HepG2 (cell line): ENCODE measurements around the gene ATRX. TPM values are rescaled to one million over a fixed set of nuclear protein-coding genes. Genes with fewer than 3 reads are reported as not detected.

Source experiments
- ATAC-seq: fragments of 200-7000 bp; cut with Tn5 transposase; 3 replicates; pipeline ENCODE4 v1.9.1; 2020; ENCODE audit warnings: mild to moderate bottlenecking, moderate library complexity
- BruUV-seq: library from RNA; stranded (reverse); fragments of 400-500 nt; replicated peaks from 2 replicates; lab custom pipeline; 2021; lab: Mats Ljungman, UMichigan
- CTCF ChIA-PET: fragments of 300-600 bp; formaldehyde crosslinking; extraction: SDS; loops from one replicate; lab custom pipeline; 2021; ENCODE audit warnings: low total read pairs, inconsistent platforms, low intra/inter-chr PET ratio; lab: Yijun Ruan, JAX
- POLR2A ChIA-PET: fragments of 350-600 bp; sonication (Branson Sonifier 250); formaldehyde crosslinking; loops from one replicate; lab custom pipeline; 2020; ENCODE audit warnings: antibody characterized with exemption, inconsistent platforms; lab: Yijun Ruan, JAX
- DNase-seq: peaks from one replicate; pipeline ENCODE4 v3.0.0-alpha.2; 2015; ENCODE audit warnings: low spot score
- FAIRE-seq: peaks from 3 replicates; lab custom pipeline; 2011; peaks lifted over from hg19 to GRCh38; lab: Jason Lieb, UNC
- H2AFZ ChIP-seq: one replicate; pipeline ENCODE4 v1.6.1; 2011; ENCODE audit warnings: low read length, inconsistent platforms
- H3K27ac ChIP-seq: fragments of 300-600 bp; 3 replicates; pipeline ENCODE4 v1.8.0; 2011; ENCODE audit warnings: mixed run types, mild to moderate bottlenecking, mixed read lengths, low read length, inconsistent platforms; ENCODE audit not compliant: insufficient read depth; ENCODE audit errors: extremely low read length
- H3K27me3 ChIP-seq, 2 experiments: fragments of 200-600 bp in 1 of 2; 2 replicates in 1 of 2; 3 replicates in 1 of 2; pipeline versions ENCODE4 v1.6.0 to v1.8.0; 2011; ENCODE audit warnings: low read length in 2 of 2, mild to moderate bottlenecking in 2 of 2, moderate library complexity in 2 of 2, inconsistent platforms in 1 of 2; ENCODE audit not compliant: insufficient read depth in 2 of 2, control insufficient read depth in 1 of 2
- H3K36me3 ChIP-seq, 2 experiments: fragments of 200-600 bp in 1 of 2; replicated peaks in 1 of 2; 2 replicates in 1 of 2; 3 replicates in 1 of 2; pipeline versions ENCODE4 v1.5.1 to v1.8.0; 2011; ENCODE audit warnings: low read length in 2 of 2, inconsistent platforms in 1 of 2; ENCODE audit not compliant: insufficient read depth in 2 of 2, control insufficient read depth in 1 of 2
- H3K4me1 ChIP-seq: 2 replicates; pipeline ENCODE4 v1.5.1; 2012; ENCODE audit warnings: low read length, inconsistent platforms; ENCODE audit not compliant: insufficient read depth
- H3K4me2 ChIP-seq: 2 replicates; pipeline ENCODE4 v1.6.0; 2011; ENCODE audit warnings: low read depth, low read length, inconsistent platforms
- H3K4me3 ChIP-seq, 3 experiments: fragments of 200-600 bp in 1 of 3; sonication (generic), shearing (Covaris generic) in 1 of 3; replicated peaks in 1 of 3; 2 replicates each; pipeline ENCODE4 v1.5.1; 2011 to 2016; ENCODE audit warnings: low read length in 3 of 3, inconsistent platforms in 2 of 3, low read depth in 2 of 3, mild to moderate bottlenecking in 2 of 3, control low read depth in 1 of 3, mixed read lengths in 1 of 3; ENCODE audit not compliant: insufficient read depth in 1 of 3
- H3K79me2 ChIP-seq: one replicate; pipeline ENCODE4 v1.6.1; 2011; ENCODE audit warnings: low read length, inconsistent platforms; ENCODE audit not compliant: insufficient read depth
- H3K9ac ChIP-seq: 2 replicates; pipeline ENCODE4 v1.6.0; 2011; ENCODE audit warnings: mild to moderate bottlenecking, low read depth, low read length, inconsistent platforms; ENCODE audit not compliant: insufficient read depth
- H3K9me3 ChIP-seq: 2 replicates; pipeline ENCODE4 v1.5.1; 2012; ENCODE audit warnings: mild to moderate bottlenecking, low read length
- H4K20me1 ChIP-seq: 2 replicates; pipeline ENCODE4 v1.6.0; 2011; ENCODE audit warnings: inconsistent platforms, mild to moderate bottlenecking, low read length, moderate library complexity; ENCODE audit not compliant: insufficient read depth
- ATF7-NPFF ChIP-seq: sonication (generic); formaldehyde crosslinking; IDR thresholded peaks from 2 replicates; pipeline ENCODE4 v1.8.1; 2023; ENCODE audit warnings: mild to moderate bottlenecking, low read depth, missing genetic modification reagents, moderate library complexity
- GTF2F1 ChIP-seq: fragments of 150-350 bp; IDR thresholded peaks from 2 replicates; pipeline ENCODE4 v1.6.1; 2014; ENCODE audit warnings: low read length
- NRL ChIP-seq: sonication (generic); formaldehyde crosslinking; IDR thresholded peaks from 2 replicates; pipeline ENCODE4 v1.5.0; 2020; ENCODE audit warnings: missing genetic modification reagents, mild to moderate bottlenecking, moderate library complexity, borderline replicate concordance
- SRSF9 ChIP-seq: fragments of 200-400 bp; formaldehyde crosslinking; IDR thresholded peaks from 2 replicates; pipeline ENCODE4 v1.6.1; 2018; ENCODE audit warnings: borderline replicate concordance, mild to moderate bottlenecking, low read depth, low read length; ENCODE audit not compliant: insufficient read depth, poor library complexity, severe bottlenecking
- TBP ChIP-seq: sonication (generic); formaldehyde crosslinking; IDR thresholded peaks from 2 replicates; pipeline ENCODE4 v1.5.0; 2020; ENCODE audit warnings: missing genetic modification reagents
- ZNF224 ChIP-seq: sonication (generic); formaldehyde crosslinking; IDR thresholded peaks from 2 replicates; pipeline ENCODE4 v1.5.0; 2020; ENCODE audit warnings: mild to moderate bottlenecking, missing genetic modification reagents
- ZNF256 ChIP-seq: sonication (generic); formaldehyde crosslinking; conservative IDR thresholded peaks from 2 replicates; pipeline ENCODE4 v1.4.0; 2020; ENCODE audit warnings: missing genetic modification reagents
- whole genome bisulfite sequencing: methylation state at CpG from one replicate; pipeline ENCODE4 v1.1.6; 2017; ENCODE audit warnings: low lambda C conversion rate; 5-methylcytosine and 5-hydroxymethylcytosine counted together
- in situ Hi-C: cut with HindIII; loops from 2 replicates; pipeline ENCODE4 v1.10.0; 2017; ENCODE audit warnings: low pct_unique_long_range_greater_than_20kb; ENCODE audit not compliant: extremely low pct_ligation_motif_present
- intact Hi-C: fragments of 100-400 bp; cut with micrococcal nuclease; formaldehyde crosslinking; loops from one replicate; pipeline ENCODE4 v1.10.0; 2022; ENCODE audit not compliant: unreplicated experiment
- polyA plus RNA-seq, 8 experiments: library from polyadenylated mRNA; depleted of rRNA in 3 of 8; stranded (reverse) in 7 of 8; unstranded in 1 of 8; fragments of >200 nt; fragmentation: Illumina TruSeq in 4 of 8; extraction: Trizol in 4 of 8; gene quantifications; 2 replicates each; pipeline versions ENCODE4 v1.2.1 to v1.2.3, GENCODE V29; 2011 to 2016; ENCODE audit warnings: low read depth in 4 of 8, missing spikeins in 1 of 8, mixed read lengths in 1 of 8; ENCODE audit not compliant: insufficient read depth in 1 of 8
- total RNA-seq, 5 experiments: library from RNA; depleted of rRNA; stranded (reverse); fragments of >200 nt; fragmentation: Illumina TruSeq; extraction: Trizol; gene quantifications; 2 replicates each; pipeline ENCODE4 v1.2.3, GENCODE V29; 2016; ENCODE audit warnings: low read depth in 1 of 5
- TF ChIP-seq, protein P1 (sequence below): IDR thresholded peaks from 2 replicates; pipeline ENCODE4 v1.6.1; 2016; ENCODE audit warnings: missing compliant biosample characterization, missing genetic modification reagents, borderline replicate concordance
- TF ChIP-seq, protein P2 (sequence below): IDR thresholded peaks from 2 replicates; pipeline ENCODE4 v1.6.1; 2012; ENCODE audit warnings: inconsistent platforms
- TF ChIP-seq, protein P3 (sequence below): fragments of 450-650 bp; IDR thresholded peaks from 2 replicates; pipeline ENCODE4 v1.6.1; 2017; ENCODE audit warnings: mild to moderate bottlenecking
- TF ChIP-seq, protein P4 (sequence below): IDR thresholded peaks from 2 replicates; pipeline ENCODE4 v1.6.1; 2016
- TF ChIP-seq, protein P5 (sequence below): sonication (generic); formaldehyde crosslinking; IDR thresholded peaks from 2 replicates; pipeline ENCODE4 v1.8.0; 2022; ENCODE audit warnings: mild to moderate bottlenecking, missing genetic modification reagents

The ATRX gene
- total and polyA plus RNA-seq, 2 of the 13 experiments (the other 11 are each of a cell fraction or from before 2014, with no cell fraction given) = 26.1 to 44.5 TPM

DNA sequence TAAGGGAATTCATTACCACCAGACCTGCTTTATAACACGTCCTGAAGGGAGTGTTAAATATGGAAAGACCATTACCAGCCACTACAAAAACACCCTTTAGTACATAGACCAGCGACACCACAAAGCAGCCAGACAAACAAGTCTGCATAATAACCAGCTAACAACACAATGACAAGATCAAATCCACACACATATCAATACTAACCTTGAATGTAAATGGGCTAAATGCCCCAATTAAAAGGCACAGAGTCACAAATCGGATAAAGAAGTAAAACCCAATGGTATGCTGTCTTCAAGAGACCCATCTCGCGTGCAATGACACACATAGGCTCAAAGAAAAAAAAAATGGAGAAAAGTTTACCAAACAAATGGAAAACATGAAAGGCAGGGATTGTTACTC, 302.0 kb downstream of the ATRX start:
- ChIA-PET POLR2A (no interaction called here), CTCF (no interaction called here)
- BruUV-seq = no TSS peak
- Histone ChIP-seq H3K4me3 (no peak overlapping the region), H3K36me3 (no peaks in the 10 kb centered on the region), H3K9me3 (no peaks in the 10 kb centered on the region), H3K79me2 (no peaks in the 10 kb centered on the region), H3K27ac (no peak overlapping the region), H3K4me2 (no peak overlapping the region), H3K27me3 (no peaks in the 10 kb centered on the region), H2AFZ (no peak overlapping the region), H4K20me1 (no peaks in the 10 kb centered on the region), H3K9ac (no peak overlapping the region), H3K4me1 (no peaks in the 10 kb centered on the region)
- in situ Hi-C loops (no loop called here), intact Hi-C loops (no loop called here)
- TF ChIP-seq SRSF9 = no peak
- no peak for TF ChIP-seq NRL (CRISPR knock-in tag)
- no peak for TF ChIP-seq ATF7-NPFF (CRISPR knock-in tag)
- TF ChIP-seq GTF2F1 = no peak
- TF ChIP-seq, protein P1, sequence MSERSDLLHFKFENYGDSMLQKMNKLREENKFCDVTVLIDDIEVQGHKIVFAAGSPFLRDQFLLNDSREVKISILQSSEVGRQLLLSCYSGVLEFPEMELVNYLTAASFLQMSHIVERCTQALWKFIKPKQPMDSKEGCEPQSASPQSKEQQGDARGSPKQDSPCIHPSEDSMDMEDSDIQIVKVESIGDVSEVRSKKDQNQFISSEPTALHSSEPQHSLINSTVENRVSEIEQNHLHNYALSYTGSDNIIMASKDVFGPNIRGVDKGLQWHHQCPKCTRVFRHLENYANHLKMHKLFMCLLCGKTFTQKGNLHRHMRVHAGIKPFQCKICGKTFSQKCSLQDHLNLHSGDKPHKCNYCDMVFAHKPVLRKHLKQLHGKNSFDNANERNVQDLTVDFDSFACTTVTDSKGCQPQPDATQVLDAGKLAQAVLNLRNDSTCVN (CRISPR knock-in tag) = no peak
- DNase-seq = no peak
- no peak for FAIRE-seq
- ATAC-seq = no peak
- 4% methylated on average over 5 of the region's 5 CpGs for WGBS

DNA sequence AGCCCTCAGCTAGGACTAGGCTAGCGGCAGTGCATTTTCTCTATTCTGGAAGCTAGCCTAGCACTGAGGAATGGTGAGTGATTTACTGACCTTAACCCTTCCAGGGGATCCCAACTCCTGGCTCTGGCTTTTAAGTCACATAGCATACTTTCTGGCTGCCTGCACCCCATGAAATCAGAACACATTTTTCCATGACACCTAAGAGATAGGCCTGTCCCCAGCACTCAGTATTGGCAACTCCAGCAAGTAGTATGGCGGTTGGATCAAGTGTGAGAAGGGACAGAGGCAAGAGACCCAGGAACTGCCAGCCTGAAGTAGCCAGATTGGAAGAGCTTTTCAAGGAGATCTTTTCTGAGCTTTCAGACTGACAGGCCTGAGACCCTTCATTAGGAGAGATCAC, 330.6 kb downstream of the ATRX start:
- Histone ChIP-seq H3K4me3 (no peak overlapping the region), H3K9me3 (no peaks in the 10 kb centered on the region), H3K9ac (no peak overlapping the region), H3K4me1 (no peaks in the 10 kb centered on the region), H3K79me2 (no peaks in the 10 kb centered on the region), H2AFZ (no peak overlapping the region), H3K36me3 (no peaks in the 10 kb centered on the region), H3K27me3 (no peaks in the 10 kb centered on the region), H3K27ac (no peak overlapping the region), H3K4me2 (no peak overlapping the region), H4K20me1 (no peaks in the 10 kb centered on the region)
- no CpG with 5 or more reads among the region's 2 CpGs for WGBS
- BruUV-seq = no TSS peak
- ATAC-seq = no peak
- intact Hi-C loops (no loop called here), in situ Hi-C loops (no loop called here)
- DNase-seq = no peak
- ChIA-PET POLR2A (no interaction called here), CTCF (no interaction called here)
- FAIRE-seq = no peak
- no peak for TF ChIP-seq ZNF256
- TF ChIP-seq, protein P2, sequence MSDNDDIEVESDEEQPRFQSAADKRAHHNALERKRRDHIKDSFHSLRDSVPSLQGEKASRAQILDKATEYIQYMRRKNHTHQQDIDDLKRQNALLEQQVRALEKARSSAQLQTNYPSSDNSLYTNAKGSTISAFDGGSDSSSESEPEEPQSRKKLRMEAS = no peak
- TF ChIP-seq, protein P3, sequence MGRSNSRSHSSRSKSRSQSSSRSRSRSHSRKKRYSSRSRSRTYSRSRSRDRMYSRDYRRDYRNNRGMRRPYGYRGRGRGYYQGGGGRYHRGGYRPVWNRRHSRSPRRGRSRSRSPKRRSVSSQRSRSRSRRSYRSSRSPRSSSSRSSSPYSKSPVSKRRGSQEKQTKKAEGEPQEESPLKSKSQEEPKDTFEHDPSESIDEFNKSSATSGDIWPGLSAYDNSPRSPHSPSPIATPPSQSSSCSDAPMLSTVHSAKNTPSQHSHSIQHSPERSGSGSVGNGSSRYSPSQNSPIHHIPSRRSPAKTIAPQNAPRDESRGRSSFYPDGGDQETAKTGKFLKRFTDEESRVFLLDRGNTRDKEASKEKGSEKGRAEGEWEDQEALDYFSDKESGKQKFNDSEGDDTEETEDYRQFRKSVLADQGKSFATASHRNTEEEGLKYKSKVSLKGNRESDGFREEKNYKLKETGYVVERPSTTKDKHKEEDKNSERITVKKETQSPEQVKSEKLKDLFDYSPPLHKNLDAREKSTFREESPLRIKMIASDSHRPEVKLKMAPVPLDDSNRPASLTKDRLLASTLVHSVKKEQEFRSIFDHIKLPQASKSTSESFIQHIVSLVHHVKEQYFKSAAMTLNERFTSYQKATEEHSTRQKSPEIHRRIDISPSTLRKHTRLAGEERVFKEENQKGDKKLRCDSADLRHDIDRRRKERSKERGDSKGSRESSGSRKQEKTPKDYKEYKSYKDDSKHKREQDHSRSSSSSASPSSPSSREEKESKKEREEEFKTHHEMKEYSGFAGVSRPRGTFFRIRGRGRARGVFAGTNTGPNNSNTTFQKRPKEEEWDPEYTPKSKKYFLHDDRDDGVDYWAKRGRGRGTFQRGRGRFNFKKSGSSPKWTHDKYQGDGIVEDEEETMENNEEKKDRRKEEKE = no peak
- no peak for TF ChIP-seq TBP (CRISPR knock-in tag)
- TF ChIP-seq, protein P4, sequence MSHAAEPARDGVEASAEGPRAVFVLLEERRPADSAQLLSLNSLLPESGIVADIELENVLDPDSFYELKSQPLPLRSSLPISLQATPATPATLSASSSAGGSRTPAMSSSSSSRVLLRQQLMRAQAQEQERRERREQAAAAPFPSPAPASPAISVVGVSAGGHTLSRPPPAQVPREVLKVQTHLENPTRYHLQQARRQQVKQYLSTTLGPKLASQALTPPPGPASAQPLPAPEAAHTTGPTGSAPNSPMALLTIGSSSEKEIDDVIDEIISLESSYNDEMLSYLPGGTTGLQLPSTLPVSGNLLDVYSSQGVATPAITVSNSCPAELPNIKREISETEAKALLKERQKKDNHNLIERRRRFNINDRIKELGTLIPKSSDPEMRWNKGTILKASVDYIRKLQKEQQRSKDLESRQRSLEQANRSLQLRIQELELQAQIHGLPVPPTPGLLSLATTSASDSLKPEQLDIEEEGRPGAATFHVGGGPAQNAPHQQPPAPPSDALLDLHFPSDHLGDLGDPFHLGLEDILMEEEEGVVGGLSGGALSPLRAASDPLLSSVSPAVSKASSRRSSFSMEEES (CRISPR knock-in tag) = no peak
- no peak for TF ChIP-seq ZNF224 (CRISPR knock-in tag)
- TF ChIP-seq, protein P5, sequence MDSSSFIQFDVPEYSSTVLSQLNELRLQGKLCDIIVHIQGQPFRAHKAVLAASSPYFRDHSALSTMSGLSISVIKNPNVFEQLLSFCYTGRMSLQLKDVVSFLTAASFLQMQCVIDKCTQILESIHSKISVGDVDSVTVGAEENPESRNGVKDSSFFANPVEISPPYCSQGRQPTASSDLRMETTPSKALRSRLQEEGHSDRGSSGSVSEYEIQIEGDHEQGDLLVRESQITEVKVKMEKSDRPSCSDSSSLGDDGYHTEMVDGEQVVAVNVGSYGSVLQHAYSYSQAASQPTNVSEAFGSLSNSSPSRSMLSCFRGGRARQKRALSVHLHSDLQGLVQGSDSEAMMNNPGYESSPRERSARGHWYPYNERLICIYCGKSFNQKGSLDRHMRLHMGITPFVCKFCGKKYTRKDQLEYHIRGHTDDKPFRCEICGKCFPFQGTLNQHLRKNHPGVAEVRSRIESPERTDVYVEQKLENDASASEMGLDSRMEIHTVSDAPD = no peak
